Endometrial microvascular endothelial cells (primary cell): Measurements from ENCODE around the gene TDRKH. TPM values are rescaled to one million over a fixed set of nuclear protein-coding genes. Genes with fewer than 3 reads are reported as not detected.

ENCODE experiments used
- in situ Hi-C: cut with HindIII; loops from 2 replicates; pipeline ENCODE4 v1.10.0; 2017; ENCODE audit warnings: low sequenced_read_pairs, low pct_unique_long_range_greater_than_20kb; ENCODE audit errors: inconsistent ontology term
- total RNA-seq: library from RNA; depleted of rRNA; stranded (reverse); fragments of >200 nt; gene quantifications from one replicate; pipeline ENCODE4 v1.2.3, GENCODE V29; 2015; ENCODE audit errors: inconsistent ontology term

TDRKH gene
- 7.6 TPM for total RNA-seq

- in situ Hi-C loops = no loop called here
These were observed at the start of gene TDRKH for GRCh38 chr1:151790071-151790939. Gene TDRKH, minus strand, starts transcription at chr1:151790500. Its CDS starts 7,478 bp downstream, at chr1:151783022.

GRCh38 chr1:151839457-151840403 lies 49.4 kb upstream of the TDRKH start, which contains the start of gene C2CD4D:
Gene C2CD4D, minus strand, starts transcription at chr1:151839820. Its CDS starts 831 bp downstream, at chr1:151838989.
- in situ Hi-C loops = loop anchor here (10.0 kb wide), 1 partner anchor 205 kb away; no protein-coding TSS in a partner anchor

GRCh38 chr1:151839082-151839412 lies 48.7 kb upstream of the TDRKH start:
- in situ Hi-C loops = no loop called here

- in situ Hi-C loops = no loop called here
These were observed 48.2 kb upstream of the TDRKH start for GRCh38 chr1:151838222-151839081.

GRCh38 chr1:151837884-151838221 lies 47.6 kb upstream of the TDRKH start:
- in situ Hi-C loops = no loop called here

GRCh38 chr1:151837197-151837596 lies 46.9 kb upstream of the TDRKH start:
- in situ Hi-C loops = no loop called here

GRCh38 chr1:151835596-151835995 lies 45.3 kb upstream of the TDRKH start:
- in situ Hi-C loops = no loop called here

- in situ Hi-C loops = no loop called here
These were observed 43.9 kb upstream of the TDRKH start for GRCh38 chr1:151834239-151834638.

GRCh38 chr1:151833172-151833900 lies 43.0 kb upstream of the TDRKH start:
- in situ Hi-C loops = no loop called here

- in situ Hi-C loops = no loop called here
These were observed 42.1 kb upstream of the TDRKH start for GRCh38 chr1:151832318-151832980.

- in situ Hi-C loops = no loop called here
These were observed 41.3 kb upstream of the TDRKH start, which contains the start of gene RORC for GRCh38 chr1:151831605-151832004. Gene RORC, minus strand, starts transcription at chr1:151831802. Its CDS starts 38 bp downstream, at chr1:151831764.

GRCh38 chr1:151831256-151831591 lies 40.9 kb upstream of the TDRKH start:
- in situ Hi-C loops = no loop called here

GRCh38 chr1:151830055-151830454 lies 39.8 kb upstream of the TDRKH start:
- in situ Hi-C loops = no loop called here

GRCh38 chr1:151829352-151830046 lies 39.2 kb upstream of the TDRKH start:
- in situ Hi-C loops = no loop called here

GRCh38 chr1:151828921-151829320 lies 38.6 kb upstream of the TDRKH start:
- in situ Hi-C loops = no loop called here

- in situ Hi-C loops = no loop called here
These were observed 37.6 kb upstream of the TDRKH start for GRCh38 chr1:151827853-151828252.
